H1 (cell line): ENCODE results near the gene CRIP1. TPM values are rescaled to one million over a fixed set of nuclear protein-coding genes. Genes with fewer than 3 reads are reported as not detected.

Experiments used
- CTCF ChIA-PET: fragments of 300-600 bp; sonication (Branson Sonifier 250); formaldehyde crosslinking; loops from one replicate; lab custom pipeline; 2021; ENCODE audit not compliant: partially characterized antibody; lab: Charles Lee
- POLR2A ChIA-PET: fragments of 300-600 bp; sonication (Branson Sonifier 250); formaldehyde crosslinking; loops from one replicate; lab custom pipeline; 2021; ENCODE audit warnings: inconsistent platforms; ENCODE audit not compliant: partially characterized antibody; lab: Charles Lee
- DNase-seq, 2 experiments: peaks; one replicate each; pipeline versions ENCODE4 v3.0.0 to v3.0.0-alpha.2; 2010 to 2022; ENCODE audit warnings: low spot score in 2 of 2, low read depth in 1 of 2, mixed read lengths in 1 of 2
- FAIRE-seq: peaks from 2 replicates; lab custom pipeline; 2011; peaks lifted over from hg19 to GRCh38; lab: Jason Lieb, UNC
- H2AFZ ChIP-seq: 2 replicates; pipeline ENCODE4 v1.8.1; 2012; ENCODE audit warnings: low read length, inconsistent platforms
- H2AK5ac ChIP-seq: 2 replicates; pipeline ENCODE4 v1.6.1; 2013; ENCODE audit warnings: low read depth, low read length
- H2BK120ac ChIP-seq: replicated peaks from 2 replicates; pipeline ENCODE3; 2013; ENCODE audit warnings: low read depth, low read length, inconsistent platforms
- H2BK12ac ChIP-seq: 2 replicates; pipeline ENCODE4 v1.6.1; 2013; ENCODE audit warnings: low read depth, low read length
- H2BK15ac ChIP-seq: 2 replicates; pipeline ENCODE4 v1.6.1; 2013; ENCODE audit warnings: low read length
- H2BK20ac ChIP-seq: 2 replicates; pipeline ENCODE4 v1.6.1; 2013; ENCODE audit warnings: low read length
- H2BK5ac ChIP-seq: 2 replicates; pipeline ENCODE4 v1.6.1; 2013; ENCODE audit warnings: low read depth, low read length
- H3K14ac ChIP-seq: 2 replicates; pipeline ENCODE4 v1.6.1; 2013; ENCODE audit warnings: inconsistent platforms; ENCODE audit not compliant: insufficient read length
- H3K18ac ChIP-seq: 2 replicates; pipeline ENCODE4 v1.6.1; 2013; ENCODE audit warnings: low read length; ENCODE audit errors: extremely low read depth
- H3K23ac ChIP-seq: 2 replicates; pipeline ENCODE4 v1.6.1; 2013; ENCODE audit warnings: inconsistent platforms; ENCODE audit not compliant: insufficient read length
- H3K23me2 ChIP-seq: 2 replicates; pipeline ENCODE4 v1.6.1; 2013; ENCODE audit warnings: low read depth, low read length
- H3K27ac ChIP-seq: 2 replicates; pipeline ENCODE4 v1.6.1; 2011; ENCODE audit warnings: low read depth, low read length, inconsistent platforms
- H3K27me3 ChIP-seq, 4 experiments: replicated peaks in 1 of 4; 1 replicate in 1 of 4; 2 replicates in 3 of 4; pipeline versions ENCODE4 v1.6.1 to v1.8.1; 2011 to 2013; ENCODE audit warnings: low read length in 3 of 4, mild to moderate bottlenecking in 3 of 4, inconsistent platforms in 2 of 4, mixed read lengths in 2 of 4, moderate library complexity in 1 of 4; ENCODE audit not compliant: control insufficient read depth in 3 of 4, insufficient read depth in 3 of 4; ENCODE audit errors: extremely low read depth in 1 of 4
- H3K36me3 ChIP-seq, 4 experiments: 2 replicates each; pipeline versions ENCODE4 v1.6.1 to v1.8.1; 2011 to 2013; ENCODE audit warnings: mild to moderate bottlenecking in 4 of 4, low read length in 3 of 4, moderate library complexity in 2 of 4, control low read depth in 1 of 4, inconsistent platforms in 1 of 4; ENCODE audit not compliant: insufficient read depth in 4 of 4, control insufficient read depth in 2 of 4
- H3K4ac ChIP-seq: replicated peaks from 2 replicates; pipeline ENCODE3; 2013; ENCODE audit warnings: low read length, low read depth, mixed read lengths, inconsistent platforms; ENCODE audit not compliant: insufficient read length
- H3K4me1 ChIP-seq, 4 experiments: replicated peaks in 1 of 4; 1 replicate in 1 of 4; 2 replicates in 3 of 4; pipeline versions ENCODE4 v1.6.1 to v1.8.1; 2011 to 2013; ENCODE audit warnings: low read length in 3 of 4, inconsistent platforms in 2 of 4, mixed read lengths in 1 of 4; ENCODE audit not compliant: insufficient read depth in 4 of 4, control insufficient read depth in 3 of 4
- H3K4me2 ChIP-seq, 2 experiments: 2 replicates each; pipeline versions ENCODE4 v1.6.1 to v1.8.1; 2011 to 2013; ENCODE audit warnings: low read depth in 2 of 2, low read length in 2 of 2, control low read depth in 1 of 2, inconsistent platforms in 1 of 2, mild to moderate bottlenecking in 1 of 2; ENCODE audit not compliant: insufficient read depth in 1 of 2
- H3K4me3 ChIP-seq, 4 experiments: fragments of 200-600, 300-600 bp in 1 of 4; sonication (generic), shearing (Covaris generic), sonication (Bioruptor Twin) in 1 of 4; 2 replicates each; pipeline versions ENCODE4 v1.5.1 to v1.8.1; 2011 to 2016; ENCODE audit warnings: low read length in 4 of 4, low read depth in 3 of 4, control low read depth in 2 of 4, inconsistent platforms in 2 of 4, mild to moderate bottlenecking in 2 of 4, mixed read lengths in 1 of 4, moderate library complexity in 1 of 4; ENCODE audit not compliant: insufficient read depth in 2 of 4; ENCODE audit errors: extremely low read depth in 1 of 4
- H3K56ac ChIP-seq: replicated peaks from 2 replicates; pipeline ENCODE3; 2013; ENCODE audit warnings: low read depth, mild to moderate bottlenecking, mixed read lengths, low read length, inconsistent platforms; ENCODE audit not compliant: insufficient read length
- H3K79me1 ChIP-seq: 2 replicates; pipeline ENCODE4 v1.6.1; 2013; ENCODE audit warnings: low read depth, low read length, control low read depth
- H3K79me2 ChIP-seq, 2 experiments: 2 replicates each; pipeline versions ENCODE4 v1.6.1 to v1.8.1; 2012 to 2013; ENCODE audit warnings: low read length in 2 of 2, mild to moderate bottlenecking in 2 of 2, inconsistent platforms in 1 of 2; ENCODE audit not compliant: insufficient read depth in 2 of 2, control insufficient read depth in 1 of 2
- H3K9ac ChIP-seq, 4 experiments: replicated peaks in 1 of 4; 1 replicate in 1 of 4; 2 replicates in 3 of 4; pipeline versions ENCODE4 v1.6.1 to v1.8.1; 2011 to 2013; ENCODE audit warnings: low read depth in 3 of 4, low read length in 3 of 4, control low read depth in 2 of 4, mild to moderate bottlenecking in 2 of 4, moderate library complexity in 2 of 4, inconsistent platforms in 1 of 4; ENCODE audit errors: extremely low read depth in 1 of 4
- H3K9me3 ChIP-seq, 2 experiments: 2 replicates each; pipeline versions ENCODE4 v1.6.1 to v1.8.1; 2012 to 2013; ENCODE audit warnings: mild to moderate bottlenecking in 2 of 2, moderate library complexity in 2 of 2, control low read depth in 1 of 2, inconsistent platforms in 1 of 2, low read depth in 1 of 2, low read length in 1 of 2, mixed read lengths in 1 of 2; ENCODE audit not compliant: insufficient read depth in 2 of 2
- H4K20me1 ChIP-seq, 2 experiments: replicated peaks in 1 of 2; 2 replicates each; pipeline versions ENCODE3 to v1.8.1; 2011 to 2013; ENCODE audit warnings: inconsistent platforms in 2 of 2, low read length in 2 of 2, mild to moderate bottlenecking in 1 of 2; ENCODE audit not compliant: insufficient read depth in 2 of 2, control insufficient read depth in 1 of 2
- H4K5ac ChIP-seq: 2 replicates; pipeline ENCODE4 v1.6.1; 2013; ENCODE audit warnings: low read length, low read depth, mixed read lengths, inconsistent platforms; ENCODE audit not compliant: insufficient read length
- H4K8ac ChIP-seq: 2 replicates; pipeline ENCODE4 v1.8.0; 2013; ENCODE audit warnings: mild to moderate bottlenecking, moderate library complexity, low read length, inconsistent platforms; ENCODE audit not compliant: insufficient read depth; ENCODE audit errors: extremely low read depth
- H4K91ac ChIP-seq: replicated peaks from 2 replicates; pipeline ENCODE3; 2013; ENCODE audit warnings: low read length, mixed read lengths, inconsistent platforms; ENCODE audit not compliant: insufficient read length
- CTCF ChIP-seq, 3 experiments: IDR thresholded peaks; 1 replicate in 2 of 3; 2 replicates in 1 of 3; pipeline versions ENCODE4 v1.5.1 to v1.6.1; 2011; ENCODE audit warnings: low read length in 3 of 3, mild to moderate bottlenecking in 3 of 3, inconsistent platforms in 2 of 3, low read depth in 1 of 3, moderate library complexity in 1 of 3; ENCODE audit not compliant: insufficient read depth in 1 of 3; ENCODE audit errors: control extremely low read depth in 1 of 3
- EZH2 ChIP-seq: fragments of 200-600 bp; sonication (generic); IDR thresholded peaks from 2 replicates; pipeline ENCODE4 v1.7.1; 2012; ENCODE audit warnings: low read depth, mild to moderate bottlenecking, moderate library complexity, low read length, inconsistent platforms; ENCODE audit not compliant: severe bottlenecking
- RAD21 ChIP-seq, 2 experiments: IDR thresholded peaks in 1 of 2; conservative IDR thresholded peaks in 1 of 2; 2 replicates each; pipeline ENCODE4 v1.6.1; 2011; ENCODE audit warnings: low read depth in 2 of 2, low read length in 2 of 2, improper control_type of control experiment in 1 of 2, inconsistent platforms in 1 of 2, mild to moderate bottlenecking in 1 of 2, moderate library complexity in 1 of 2
- RXRA ChIP-seq: IDR thresholded peaks from 2 replicates; pipeline ENCODE4 v1.6.1; 2011; ENCODE audit warnings: low read depth, mild to moderate bottlenecking, low read length, moderate library complexity; ENCODE audit not compliant: insufficient read depth
- WGBS, 2 experiments: shearing (Covaris generic) in 1 of 2; methylation state at CpG; one replicate each; pipeline versions ENCODE4 v1.1.6 to v1.1.7; 2013 to 2015; ENCODE audit warnings: low lambda C conversion rate in 2 of 2, mixed read lengths in 2 of 2, inconsistent platforms in 1 of 2, low coverage in 1 of 2, missing lambda C conversion rate in 1 of 2; ENCODE audit not compliant: insufficient replicate concordance in 2 of 2, insufficient coverage in 1 of 2, insufficient read length in 1 of 2; ENCODE audit errors: extremely low coverage in 1 of 2, missing lambda C conversion rate in 1 of 2; 5-methylcytosine and 5-hydroxymethylcytosine counted together
- polyA plus RNA-seq, 7 experiments: library from polyadenylated mRNA; depleted of rRNA in 3 of 7; stranded (reverse) in 5 of 7; unstranded in 2 of 7; fragments of >200 nt in 5 of 7; fragments of 200-250 nt in 2 of 7; gene quantifications; 1 replicate in 5 of 7; 2 replicates in 1 of 7; 4 replicates in 1 of 7; pipeline versions ENCODE4 v1.2.1 to v1.2.3, GENCODE V29; 2011 to 2013; ENCODE audit warnings: missing spikeins in 2 of 7, mixed read lengths in 2 of 7
- total RNA-seq: library from RNA; stranded (reverse); fragmentation: NEBNext Ultra II Directional; extraction: Animal tissue kit (Norgen Biotek cat#: 25700); gene quantifications from 2 replicates; pipeline ENCODE4 v1.2.1, GENCODE V29; 2021

Gene CRIP1
- total and polyA plus RNA-seq, 2 of the 8 experiments (the other 6 are each of a cell fraction or from before 2014, with no cell fraction given): 1.2 to 2.2 TPM

- Histone ChIP-seq H3K9ac (no peak overlapping the region), H3K18ac (no peak overlapping the region), H3K4me3 (peak overlapping the region in 1 of 4 experiments; percentile 61; a peak in 2 of 8 replicates), H4K91ac (no peak overlapping the region), H3K4me2 (peak overlapping the region; percentile 53 to 75; a peak in 2 of 4 replicates), H3K56ac (no peak overlapping the region), H3K79me2 (no peaks in the 10 kb centered on the region), H3K23me2 (peaks cover 9% of the 10 kb centered on the region; the same call in 1 of the 2 replicates), H2BK15ac (no peak overlapping the region), H3K27me3 (peaks cover 30 to 59% (median 51%) of the 10 kb centered on the region in 4 experiments), H3K27ac (no peak overlapping the region), H3K36me3 (no peaks in the 10 kb centered on the region; a peak in 2 of 8 replicates), H3K9me3 (no peaks in the 10 kb centered on the region), H3K23ac (no peak overlapping the region), H2AK5ac (peak overlapping the region; percentile 48; the same call in 1 of the 2 replicates), H2BK12ac (no peak overlapping the region), H2AFZ (no peak overlapping the region), H2BK120ac (no peak overlapping the region), H2BK5ac (no peak overlapping the region), H4K5ac (no peak overlapping the region), H3K4me1 (peaks cover 0 to 20% (median 5%) of the 10 kb centered on the region in 4 experiments; a peak in 5 of 7 replicates), H3K14ac (no peak overlapping the region), H3K79me1 (no peaks in the 10 kb centered on the region), H3K4ac (no peak overlapping the region), H4K8ac (peak overlapping the region; percentile 68; the same call in 1 of the 2 replicates)
- DNase-seq (no peak), FAIRE-seq (no peak)
- ChIA-PET CTCF (interaction anchor here (1.3 to 2.6 kb wide), 13 partner anchors 7 to 122 kb away, joined by 3 to 33 read pairs (median 7); no protein-coding TSS in a partner anchor), POLR2A (interaction anchor here (2.2 to 2.8 kb wide), 2 partner anchors 7 to 12 kb away, joined by 8 to 9 read pairs; no protein-coding TSS in a partner anchor)
- 84% methylated on average over 20 of the region's 26 CpGs; no CpG with 5 or more reads in 1 of the 2 experiments for whole genome bisulfite sequencing, 2 experiments
- TF ChIP-seq RXRA (no peak), CTCF (IDR thresholded peaks at IDR 0.05; ENCODE audit: control extremely low read depth in 1 of 3, insufficient read depth in 1 of 3, low read depth in 1 of 3, low read length in 3 of 3) (peak in 1 of 3 experiments; percentile 24; a peak in 1 of 4 replicates), EZH2 (peak; percentile 12), RAD21 (IDR thresholded peaks at IDR 0.05 in 1 of 2, conservative IDR thresholded peaks at IDR 0.05 in 1 of 2; ENCODE audit: low read depth in 2 of 2, low read length in 2 of 2) (peak in 1 of 2 experiments; percentile 13; a peak in 1 of 4 replicates)
- TF ChIP-seq, all 59 proteins: peak for 3
- H4K20me1 ChIP-seq: peaks cover 0 to 16% of the 10 kb centered on the region in 2 experiments
- no peak overlapping the region for H2BK20ac ChIP-seq
Observed at GRCh38 chr14:105487986-105488777, 1.5 kb downstream of the CRIP1 start.
